ENCODE results near the gene EBLN1.

Gene EBLN1

DNA sequence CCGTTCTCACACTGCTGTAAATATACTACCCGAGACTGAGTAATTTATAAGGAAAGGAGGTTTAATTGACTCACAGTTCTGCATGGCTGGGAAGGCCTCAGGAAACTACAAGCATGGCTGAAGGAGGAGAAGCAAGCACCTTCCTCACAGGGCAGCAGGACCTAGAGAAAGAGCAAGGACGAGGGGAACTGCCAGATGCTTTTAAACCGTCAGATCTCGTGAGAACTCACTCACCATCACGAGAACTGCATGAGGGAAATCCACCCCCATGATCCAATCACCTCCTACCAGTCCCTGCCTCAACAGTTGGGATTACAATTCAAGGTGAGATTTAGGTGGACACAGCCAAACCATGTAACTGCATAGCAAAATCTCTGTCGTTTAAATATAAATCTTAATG, at the start of gene EBLN1:
Gene EBLN1 (minus strand): TSS at position 174 of the 400 bp plus-strand sequence. CDS start 8,032 bp downstream, outside the sequence.
- DNase-seq (ENCODE audit: low read depth), result no peak

DNA sequence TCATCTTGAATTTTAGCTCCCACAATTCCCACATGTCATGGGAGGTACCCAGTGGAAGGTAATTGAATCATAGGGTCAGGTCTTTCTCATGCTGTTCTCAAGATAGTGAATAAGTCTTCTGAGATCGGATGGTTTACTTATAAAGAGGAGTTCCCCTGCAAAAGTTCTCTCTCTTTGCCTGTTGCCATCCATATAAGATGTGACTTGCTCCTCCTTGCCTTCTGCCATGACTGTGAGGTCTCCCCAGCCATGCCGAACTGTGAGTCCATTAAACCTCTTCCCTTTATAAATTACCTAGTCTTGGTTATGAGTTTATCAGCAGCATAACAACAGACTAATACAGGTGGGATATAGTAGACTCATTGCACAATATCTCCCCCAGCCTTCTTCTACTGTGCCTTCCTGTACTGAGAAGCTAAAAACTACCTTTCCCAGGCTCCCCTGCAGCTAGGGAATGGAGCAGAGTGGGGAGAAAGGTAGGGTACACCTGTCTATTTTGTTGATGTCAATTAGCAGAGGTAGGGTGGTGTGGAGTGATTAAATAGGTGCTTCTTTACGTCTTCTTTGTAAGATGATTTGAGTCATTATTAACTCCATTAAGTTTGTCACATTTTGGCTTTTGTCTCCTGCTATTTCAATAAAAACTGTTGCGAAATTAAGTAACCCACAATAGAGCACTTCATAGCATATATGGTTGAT, 48.2 kb upstream of the EBLN1 start:
- no peak for DNase-seq (ENCODE audit: low read depth)

DNA sequence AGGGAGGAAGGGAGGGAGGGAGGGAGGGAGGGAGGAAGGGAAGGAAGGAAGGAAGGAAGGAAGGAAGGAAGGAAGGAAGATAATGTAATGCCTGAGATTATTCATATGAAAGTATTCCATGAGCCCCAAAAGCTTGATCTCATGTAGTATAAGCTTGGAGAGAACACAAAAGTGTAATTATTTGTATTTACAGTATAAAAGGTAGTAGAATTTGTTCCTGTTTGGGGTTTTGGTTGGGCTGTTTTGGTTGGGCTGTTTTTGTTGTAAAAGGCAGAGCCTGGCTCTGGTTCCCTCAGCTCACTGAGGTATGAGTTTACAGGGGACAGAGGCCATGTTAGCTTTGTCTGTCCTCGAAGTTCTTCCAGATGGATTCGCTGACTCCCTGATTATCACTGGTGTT, 45.3 kb upstream of the EBLN1 start:
- DNase-seq (ENCODE audit: low read depth), result no peak

DNA sequence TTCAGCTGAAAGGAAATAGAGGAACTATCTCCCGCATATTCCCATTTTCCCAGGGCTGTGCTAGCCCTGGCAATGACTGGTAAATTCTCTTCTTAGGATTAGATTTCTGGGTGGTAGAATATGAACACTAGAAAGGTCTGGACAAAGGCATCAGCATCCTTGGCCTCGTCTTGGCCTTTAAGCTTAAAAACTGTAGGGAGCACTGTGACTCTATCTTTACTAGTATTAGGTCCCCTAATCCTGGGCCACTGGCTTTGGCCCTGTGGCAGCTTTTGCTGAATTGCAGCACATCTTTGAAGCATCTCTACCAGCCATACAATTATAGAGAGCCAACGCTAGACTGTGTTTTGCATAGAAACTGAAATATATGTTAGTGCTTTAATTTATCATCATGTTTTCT, 41.5 kb upstream of the EBLN1 start:
- DNase-seq (ENCODE audit: low read depth), result peak; percentile 21

DNA sequence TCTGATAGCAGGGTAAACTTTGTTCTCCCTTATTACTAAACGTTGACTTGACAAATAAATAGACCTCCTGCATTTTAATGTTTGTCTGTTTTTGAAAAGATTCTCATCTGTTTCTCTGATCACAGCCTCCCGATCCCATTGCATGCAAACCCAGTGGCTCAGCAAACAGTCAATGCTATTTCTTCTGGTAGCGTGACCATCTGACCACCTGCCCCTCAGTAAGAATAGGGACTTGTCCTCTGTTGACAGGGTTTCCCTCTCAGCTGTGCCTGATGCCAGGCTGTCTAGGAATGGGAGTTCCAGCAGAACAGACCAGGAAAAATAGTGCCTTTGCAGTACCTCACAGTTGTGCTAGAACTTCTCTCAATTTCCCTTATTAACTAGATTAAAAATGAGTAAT, 40.7 kb upstream of the EBLN1 start:
- no peak for DNase-seq (ENCODE audit: low read depth)

- no peak for DNase-seq (ENCODE audit: low read depth)
Observed at GRCh38 chr10:22253580-22253882, 35.7 kb upstream of the EBLN1 start.

- peak; percentile 19 for DNase-seq (ENCODE audit: low read depth)
Observed at GRCh38 chr10:22252801-22253579, 35.2 kb upstream of the EBLN1 start.

DNA sequence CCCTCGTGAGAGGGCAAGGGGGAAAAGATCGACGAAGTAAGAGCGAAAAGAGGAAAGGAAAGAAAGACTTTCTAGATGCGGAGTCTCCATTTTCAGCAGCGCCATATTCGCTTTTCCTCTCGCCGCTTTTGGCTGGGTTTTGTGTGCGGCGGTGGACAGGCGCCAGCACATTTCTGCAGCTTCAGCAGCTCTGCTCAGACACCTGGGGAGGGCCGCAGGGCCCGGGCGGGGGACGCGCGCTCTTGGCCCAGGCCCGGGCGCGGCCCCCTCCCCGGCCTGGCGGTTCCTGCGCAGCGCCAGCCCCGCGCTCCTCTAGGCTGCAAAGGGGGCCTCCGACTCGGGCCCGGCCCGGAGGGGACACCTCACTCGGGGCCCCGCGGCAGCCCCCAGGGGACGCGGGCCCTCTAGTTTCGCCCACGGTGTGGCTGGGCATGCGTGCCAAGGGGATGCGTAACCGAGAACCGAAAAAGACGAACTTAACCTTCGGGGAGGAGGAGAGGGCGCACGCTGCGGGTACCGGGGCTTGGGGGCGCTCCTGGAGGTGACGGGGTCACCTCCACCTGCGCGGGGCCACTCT, 34.5 kb upstream of the EBLN1 start:
- DNase-seq (ENCODE audit: low read depth), result peak; percentile 43

DNA sequence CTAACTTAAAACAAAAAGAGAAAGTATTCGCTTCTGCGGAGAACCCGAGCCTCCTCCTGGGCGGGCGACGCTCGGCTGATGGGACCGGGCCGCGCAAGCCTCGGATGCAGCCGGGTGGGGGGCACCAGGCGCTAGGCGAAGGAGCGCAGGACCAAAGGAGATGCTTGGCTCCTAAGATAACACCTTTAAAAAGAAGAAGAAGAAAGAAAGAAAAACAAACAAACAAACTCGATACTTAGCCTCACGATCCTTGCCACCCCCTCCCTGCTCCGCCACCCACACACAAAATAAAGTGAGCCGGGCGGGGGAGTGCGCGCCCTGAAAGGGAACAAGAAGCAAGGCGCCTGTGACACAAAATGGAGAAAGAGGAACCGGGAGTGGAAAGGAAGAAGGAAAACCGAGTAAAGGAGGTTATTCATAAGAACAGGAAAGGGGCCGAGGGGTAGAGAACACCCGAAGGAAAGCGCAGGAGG, 34.0 kb upstream of the EBLN1 start:
- peak; percentile 50 for DNase-seq (ENCODE audit: low read depth)

DNA sequence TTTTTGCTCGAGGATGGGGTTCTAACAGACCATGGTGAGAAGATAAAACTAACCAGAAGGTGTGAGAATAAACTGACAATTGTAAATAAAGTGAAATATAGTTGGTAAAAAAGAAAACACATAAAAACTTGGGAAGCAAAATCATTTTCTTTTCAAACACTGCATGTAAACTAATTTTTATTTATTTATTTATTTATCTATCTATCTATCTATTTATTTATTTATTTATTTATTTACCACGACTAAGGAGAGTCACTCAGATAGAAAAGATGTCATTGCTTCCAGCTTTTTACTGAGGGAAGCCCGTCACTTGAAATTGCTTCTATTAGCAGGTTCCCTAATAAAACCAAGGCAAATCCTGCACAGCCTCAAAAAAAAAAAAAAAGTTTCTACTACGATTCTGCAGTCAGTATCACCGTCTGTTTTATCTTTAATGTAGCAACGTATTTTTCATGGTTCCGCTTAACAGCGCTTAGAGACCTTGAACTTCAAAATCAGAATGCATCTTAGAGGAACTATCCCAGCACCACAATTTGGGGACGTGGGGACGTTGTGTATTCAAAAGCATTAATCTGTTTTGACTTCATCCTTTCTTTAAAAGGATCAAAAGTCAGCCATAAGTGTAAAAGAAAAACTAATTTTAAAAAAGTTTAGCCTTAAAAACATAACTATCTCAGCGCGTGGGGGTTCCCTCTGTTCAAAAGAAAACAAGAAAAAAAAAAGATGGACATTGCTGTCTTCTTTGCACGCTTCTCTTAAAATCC, 33.3 kb upstream of the EBLN1 start:
- DNase-seq (ENCODE audit: low read depth), result no peak

- no peak for DNase-seq (ENCODE audit: low read depth)
Observed at GRCh38 chr10:22247636-22248035, 29.8 kb upstream of the EBLN1 start.

GRCh38 chr10:22246680-22247391, 29.0 kb upstream of the EBLN1 start:
- peak; percentile 93 for DNase-seq (ENCODE audit: low read depth)

GRCh38 chr10:22245567-22245966, 27.8 kb upstream of the EBLN1 start:
- peak; percentile 73 for DNase-seq (ENCODE audit: low read depth)

DNA sequence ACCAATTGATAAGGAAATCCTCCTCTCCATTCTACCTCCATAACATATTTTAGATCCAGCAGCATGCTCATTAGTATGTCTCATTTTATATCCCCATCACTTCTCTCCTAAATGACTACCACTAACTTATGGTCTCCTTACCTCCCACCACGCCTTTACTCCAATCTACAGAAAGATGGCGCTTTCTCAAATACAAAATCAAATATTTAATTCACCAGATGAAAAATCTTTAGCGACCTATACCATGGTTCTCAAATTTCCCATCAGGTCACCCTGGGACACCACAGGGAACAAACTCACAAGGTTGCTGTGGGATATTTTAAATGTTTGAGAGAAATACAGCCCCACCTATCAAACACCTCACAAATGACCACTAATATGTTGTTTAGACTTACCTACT, 27.0 kb upstream of the EBLN1 start:
- no peak for DNase-seq (ENCODE audit: low read depth)

- no peak for DNase-seq (ENCODE audit: low read depth)
Observed at GRCh38 chr10:22244001-22244400, 26.2 kb upstream of the EBLN1 start.

- DNase-seq (ENCODE audit: low read depth), result no peak
Observed at GRCh38 chr10:22243321-22243720, 25.5 kb upstream of the EBLN1 start.

GRCh38 chr10:22231260-22231659, 13.4 kb upstream of the EBLN1 start:
- DNase-seq (ENCODE audit: low read depth), result no peak

GRCh38 chr10:22230158-22230833, 12.5 kb upstream of the EBLN1 start:
- DNase-seq (ENCODE audit: low read depth), result peak; percentile 60

DNA sequence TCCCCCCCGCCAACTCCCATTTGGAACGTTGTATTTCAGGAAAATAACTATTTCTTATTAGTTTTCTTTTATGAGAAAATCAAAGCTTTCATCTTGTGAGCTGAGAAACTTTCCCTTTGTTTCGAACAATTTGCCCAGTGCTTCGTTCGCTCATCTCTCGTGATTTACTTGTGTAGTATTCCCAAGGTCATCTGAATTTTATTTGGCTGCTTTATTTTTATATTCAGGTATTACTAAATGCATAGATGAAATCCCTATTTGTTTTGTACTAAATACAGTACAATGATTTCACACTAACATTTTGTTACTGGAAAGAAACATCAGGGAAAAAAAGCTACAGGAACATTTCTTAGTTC, 12.0 kb upstream of the EBLN1 start:
- DNase-seq (ENCODE audit: low read depth), result no peak

GRCh38 chr10:22228943-22229801, 11.4 kb upstream of the EBLN1 start:
- peak; percentile 93 for DNase-seq (ENCODE audit: low read depth)

All from ELR (cell line).